GM23248 (cell line): ENCODE data around the gene C2CD2.

Experiments
- EZH2 ChIP-seq: fragments of 200-600 bp; sonication (generic); IDR thresholded peaks from 2 replicates; pipeline ENCODE4 v1.6.1; 2018; ENCODE audit warnings: antibody characterized with exemption, mild to moderate bottlenecking; ENCODE audit not compliant: insufficient read depth, poor library complexity, severe bottlenecking
- EZH2phosphoT487 ChIP-seq: fragments of 200-600 bp; sonication (generic); IDR thresholded peaks from 2 replicates; pipeline ENCODE4 v1.6.1; 2018; ENCODE audit warnings: antibody characterized with exemption, moderate library complexity, mild to moderate bottlenecking, low read depth; ENCODE audit not compliant: insufficient read depth

- no peak for TF ChIP-seq EZH2
- TF ChIP-seq EZH2phosphoT487, result no peak
These were observed 5.5 kb downstream of the C2CD2 start for GRCh38 chr21:41948078-41948895.
